CD4-positive, alpha-beta T cell treated with Interleukin-1 beta for 1 hour (primary cell): ENCODE measurements around the gene EHMT1.

Experiments
- DNase-seq, 2 donors: peaks; one replicate each; pipeline ENCODE4 v3.0.0-alpha.2; 2020 to 2022

Gene EHMT1

DNA sequence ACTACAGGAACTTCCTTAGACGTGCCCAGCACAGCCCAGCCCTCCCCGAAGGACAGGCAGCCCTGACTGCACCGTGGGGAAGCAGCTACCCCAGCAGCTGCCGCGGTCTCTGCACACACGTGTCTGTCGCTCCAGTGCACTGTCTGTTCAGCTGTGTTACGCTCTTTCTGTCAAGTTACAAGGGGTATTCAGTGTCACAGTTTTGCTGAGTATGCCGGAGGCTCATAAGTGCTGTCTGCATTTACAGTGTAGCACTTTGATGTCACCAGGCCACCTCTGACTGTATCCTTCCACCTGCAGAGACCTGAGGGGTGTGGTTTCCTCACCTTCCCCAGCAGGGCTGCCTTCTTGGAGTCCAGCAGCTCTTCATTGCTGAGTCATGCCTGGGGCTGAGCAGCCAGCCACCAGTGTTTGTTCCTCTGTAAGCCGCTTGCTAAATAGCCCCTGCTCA lies 126.8 kb downstream of the EHMT1 start:
- DNase-seq: peak; percentile 6 to 60

GRCh38 chr9:137748311-137748710 lies 129.5 kb downstream of the EHMT1 start:
- no peak for DNase-seq

DNA sequence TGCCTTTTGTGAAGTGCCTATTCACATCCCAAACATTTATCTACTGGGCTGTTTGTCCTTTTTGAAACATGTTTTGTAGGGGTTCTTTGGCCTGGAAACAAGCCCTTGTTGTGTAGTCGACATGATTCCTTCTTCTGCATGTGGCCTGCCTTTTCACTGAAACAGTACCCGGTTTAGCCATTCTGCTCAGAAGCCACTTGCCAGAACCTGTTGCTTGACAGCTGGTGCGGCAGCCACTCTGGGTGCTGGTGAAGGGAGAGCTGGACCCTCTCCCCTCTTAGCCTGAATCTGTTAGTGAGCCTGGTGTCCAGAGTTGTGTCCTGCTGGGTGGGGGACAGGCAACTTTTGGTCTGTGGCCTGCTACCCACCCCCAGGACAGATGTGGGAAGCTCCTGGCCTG lies 129.9 kb downstream of the EHMT1 start:
- no peak for DNase-seq

- no peak for DNase-seq
Measured at GRCh38 chr9:137749511-137749910, 130.7 kb downstream of the EHMT1 start.

DNA sequence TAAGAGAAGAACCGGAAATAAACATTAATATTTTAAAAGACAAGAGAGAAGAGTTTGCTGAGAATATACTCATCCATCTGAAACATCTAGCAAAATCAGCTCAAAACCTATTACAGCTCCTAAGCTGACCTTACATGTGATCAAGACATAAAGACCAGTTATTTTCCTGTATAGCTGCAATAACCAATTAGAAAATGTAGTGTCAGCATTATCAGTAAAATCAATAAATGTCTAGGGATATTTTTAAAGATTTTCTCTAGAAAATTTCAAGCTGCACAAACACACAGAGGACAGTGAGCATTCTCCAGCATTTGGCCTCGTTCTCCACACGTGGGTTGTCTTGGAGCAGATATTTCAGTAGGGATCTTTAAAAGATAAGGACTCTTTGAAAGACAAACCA lies 131.2 kb downstream of the EHMT1 start:
- no peak for DNase-seq

GRCh38 chr9:137750566-137750965 lies 131.8 kb downstream of the EHMT1 start:
- no peak for DNase-seq

- DNase-seq: no peak
Measured at GRCh38 chr9:137751616-137752015, 132.8 kb downstream of the EHMT1 start.

DNA sequence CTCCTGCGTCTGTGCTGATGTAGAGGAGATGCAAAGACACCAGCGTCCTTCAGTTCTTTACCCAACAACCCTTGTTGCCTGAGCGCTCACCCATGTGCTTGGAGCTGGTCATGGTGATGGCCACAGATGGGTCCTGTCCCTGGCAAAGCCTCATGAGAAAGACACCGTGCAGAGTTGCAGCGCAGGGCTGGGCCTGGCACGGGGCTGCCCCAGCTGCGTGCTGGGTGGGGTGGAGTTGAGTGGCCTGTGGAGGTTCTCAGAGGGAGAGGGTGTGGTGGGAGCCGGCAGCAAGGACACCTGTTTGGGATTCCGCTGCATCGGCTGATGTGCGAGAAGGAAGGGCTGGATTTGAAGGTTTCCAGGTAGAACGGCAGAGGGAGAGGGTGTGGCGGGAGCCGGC lies 133.6 kb downstream of the EHMT1 start:
- DNase-seq: no peak

DNA sequence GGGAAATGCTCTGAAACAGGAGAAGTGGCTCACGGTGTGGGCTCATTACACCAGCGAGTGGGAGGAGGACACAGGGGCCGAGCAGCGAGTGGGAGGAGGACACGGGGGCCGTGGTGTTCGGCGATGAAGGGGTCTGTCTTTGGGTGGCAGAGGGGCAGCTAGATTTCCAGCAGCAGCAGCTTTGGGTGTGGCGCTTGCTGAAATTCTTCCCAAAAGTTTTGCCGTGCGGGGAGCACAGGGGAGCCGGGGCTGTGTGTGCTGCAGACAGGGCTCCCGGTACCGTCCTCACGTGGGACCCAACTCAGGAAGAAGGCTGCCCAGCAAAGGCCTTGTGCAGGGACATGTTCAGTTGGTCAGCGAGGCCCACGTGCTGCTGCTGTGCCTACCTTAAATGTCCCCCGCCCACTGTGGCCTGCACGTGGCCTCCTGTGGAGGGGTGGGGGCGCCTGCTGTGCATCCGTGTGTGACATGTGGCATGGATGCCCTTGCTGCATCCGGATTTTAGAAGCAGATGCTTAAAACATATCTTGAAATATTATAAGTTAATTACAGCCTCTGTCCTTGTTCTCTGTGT lies 134.5 kb downstream of the EHMT1 start:
- no peak for DNase-seq

DNA sequence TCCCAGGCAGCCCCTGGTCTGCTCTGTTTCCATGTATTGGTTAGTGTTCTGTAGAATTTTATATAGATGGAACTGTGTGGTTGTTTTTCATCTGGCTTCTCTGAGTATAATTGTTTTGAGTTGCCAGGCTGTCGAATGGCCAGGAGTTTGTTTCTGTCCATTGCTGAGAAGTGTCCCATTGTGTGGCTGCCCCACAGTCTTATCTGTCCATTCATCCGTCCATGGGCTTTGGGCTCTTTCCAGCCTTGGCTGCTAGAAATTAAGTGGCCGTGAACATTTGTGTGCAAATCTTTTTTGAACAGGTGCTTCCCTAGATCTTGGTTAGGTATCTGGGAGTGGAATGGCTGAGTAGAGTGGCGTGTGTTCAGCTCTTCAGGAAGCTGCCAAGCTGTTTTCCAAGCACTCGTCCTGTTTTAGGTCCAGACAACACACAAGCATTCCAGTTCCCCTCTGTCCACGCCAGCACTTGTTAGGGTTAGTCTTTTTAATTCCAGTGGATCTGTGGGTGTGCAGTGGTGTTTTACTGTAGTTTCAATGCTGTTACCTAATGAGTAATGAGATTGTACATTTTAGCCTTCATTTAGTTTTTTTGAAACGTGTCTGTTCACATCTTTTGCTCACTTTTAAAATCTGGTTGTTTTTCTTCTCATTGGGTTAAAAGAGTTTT lies 136.6 kb downstream of the EHMT1 start:
- DNase-seq: no peak

DNA sequence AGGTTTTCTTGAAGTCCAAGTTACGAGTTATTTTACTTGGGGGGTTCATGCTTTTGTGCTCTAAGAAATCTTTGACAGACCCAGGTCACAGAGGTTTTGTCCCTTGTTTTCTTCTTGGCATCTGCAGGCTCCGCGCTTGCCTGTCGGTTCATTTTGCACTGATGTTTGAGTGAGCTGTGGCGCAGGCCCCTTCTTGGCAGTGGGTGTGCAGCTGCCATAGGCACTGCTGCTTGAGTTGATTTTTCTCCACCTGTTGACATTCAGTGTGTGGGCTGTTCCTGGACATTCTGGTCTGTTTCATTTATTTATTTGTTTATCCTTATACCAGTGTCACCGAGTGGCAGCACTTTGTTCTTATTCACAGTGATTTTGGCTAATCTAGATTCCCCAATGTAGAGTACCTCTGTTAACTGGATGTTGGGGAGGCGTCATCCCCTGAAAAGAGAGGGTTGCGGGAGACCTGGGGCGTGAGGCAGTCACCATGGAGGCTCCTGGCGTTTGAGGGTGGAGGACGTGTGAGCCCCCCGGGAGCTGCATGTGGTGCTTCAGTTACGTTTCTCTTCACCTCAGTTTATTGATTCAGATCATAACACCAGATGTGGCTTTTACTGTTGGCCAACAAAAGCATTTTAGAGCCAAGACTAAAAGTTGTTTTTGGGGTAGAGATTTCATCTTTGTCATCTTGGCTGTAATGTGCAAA lies 137.4 kb downstream of the EHMT1 start:
- DNase-seq: no peak

DNA sequence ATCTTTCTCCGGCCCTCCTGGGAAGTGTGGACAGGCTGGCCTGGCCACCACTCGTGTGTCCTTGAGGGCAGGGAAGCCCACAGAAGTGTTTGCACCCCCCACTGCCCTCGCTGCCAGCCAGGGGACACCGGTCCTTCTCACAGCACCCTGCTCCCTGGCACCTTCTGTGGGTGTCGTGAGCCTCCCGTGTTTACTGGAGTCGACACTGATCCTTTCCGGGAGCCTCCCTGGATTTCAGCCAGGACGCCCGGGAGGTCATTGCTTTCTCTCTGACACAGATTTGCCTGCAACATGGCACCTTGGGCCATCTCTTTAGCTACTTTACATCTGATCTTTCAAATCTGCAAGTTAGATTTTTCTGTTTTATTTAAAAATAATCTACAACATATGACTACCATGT lies 138.3 kb downstream of the EHMT1 start:
- DNase-seq: no peak

GRCh38 chr9:137757613-137758029 lies 138.8 kb downstream of the EHMT1 start:
- DNase-seq: peak; percentile 41 to 58

- DNase-seq: no peak
Measured at GRCh38 chr9:137758067-137758466, 139.3 kb downstream of the EHMT1 start.

DNA sequence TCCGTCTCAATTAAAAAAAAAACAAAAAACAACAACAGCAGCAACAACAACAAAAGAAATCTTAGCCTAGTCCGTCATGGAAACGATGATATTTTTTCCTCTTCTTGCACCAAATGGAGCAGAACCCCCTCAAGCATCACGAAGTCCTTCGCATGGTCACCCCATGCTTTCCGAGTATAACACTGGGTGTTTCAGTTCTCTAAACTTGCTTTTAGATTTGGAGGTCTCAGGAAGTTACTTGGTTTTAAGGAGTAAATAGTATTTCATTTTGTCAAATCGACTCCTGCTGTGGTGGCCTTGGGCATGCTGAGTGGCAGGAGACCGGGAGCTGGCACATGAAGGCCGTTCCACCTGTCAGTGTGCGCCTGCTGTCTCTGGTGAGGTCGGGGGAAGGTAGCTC lies 140.3 kb downstream of the EHMT1 start:
- peak in 1 of 2 donors; percentile 39 for DNase-seq

DNA sequence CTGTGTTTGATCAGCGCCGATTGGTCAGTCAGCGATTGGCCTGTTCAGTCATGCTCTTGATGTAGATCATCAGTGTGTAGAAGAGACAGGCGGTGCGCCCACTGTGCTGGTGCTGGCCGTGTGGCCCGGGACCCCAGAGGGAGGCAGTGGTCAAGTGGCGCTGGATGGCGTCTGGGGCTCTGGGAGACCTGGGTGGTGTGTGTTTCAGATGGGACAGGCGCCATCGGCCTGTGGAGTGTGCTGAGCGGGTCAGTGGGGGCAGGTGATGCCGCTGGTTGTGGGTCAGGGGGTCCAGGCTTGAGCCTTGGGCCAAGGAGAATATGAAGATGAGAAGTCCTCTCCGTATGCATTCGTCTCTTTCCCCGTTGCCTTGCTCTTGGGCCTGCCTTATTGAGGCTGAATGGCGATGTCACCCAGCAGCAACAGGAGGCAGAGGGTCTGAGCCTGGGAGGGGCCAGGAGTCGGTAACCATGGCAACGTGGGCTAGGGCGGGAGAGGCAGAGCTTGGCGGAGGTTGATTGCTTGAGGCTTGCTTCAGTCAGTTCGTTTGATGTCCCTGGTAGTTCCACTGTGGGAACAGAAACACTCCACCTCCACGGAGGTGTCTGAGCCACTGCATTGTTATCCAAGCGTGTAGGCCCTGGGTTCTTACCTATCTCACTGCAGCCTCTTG lies 141.0 kb downstream of the EHMT1 start:
- DNase-seq: peak in 1 of 2 donors; percentile 59

DNA sequence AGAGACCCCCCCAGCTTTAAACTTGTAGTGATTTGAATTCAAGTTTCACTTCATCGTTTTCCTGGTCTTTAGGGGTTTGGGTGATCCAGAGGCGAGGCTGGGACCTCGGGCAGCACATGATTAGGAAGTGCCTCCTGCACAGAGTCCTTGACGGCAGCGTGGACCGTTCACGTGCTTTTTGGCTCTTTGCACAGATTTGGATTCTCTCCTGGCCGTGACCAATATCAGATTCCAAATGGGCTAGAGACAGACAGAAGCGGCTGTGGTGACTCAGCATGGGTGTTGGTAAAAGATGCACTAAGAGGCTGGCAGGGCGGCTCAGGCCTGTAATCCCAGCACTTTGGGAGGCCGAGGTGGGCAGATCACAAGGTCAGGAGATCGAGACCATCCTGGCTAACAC lies 141.6 kb downstream of the EHMT1 start:
- no peak for DNase-seq

DNA sequence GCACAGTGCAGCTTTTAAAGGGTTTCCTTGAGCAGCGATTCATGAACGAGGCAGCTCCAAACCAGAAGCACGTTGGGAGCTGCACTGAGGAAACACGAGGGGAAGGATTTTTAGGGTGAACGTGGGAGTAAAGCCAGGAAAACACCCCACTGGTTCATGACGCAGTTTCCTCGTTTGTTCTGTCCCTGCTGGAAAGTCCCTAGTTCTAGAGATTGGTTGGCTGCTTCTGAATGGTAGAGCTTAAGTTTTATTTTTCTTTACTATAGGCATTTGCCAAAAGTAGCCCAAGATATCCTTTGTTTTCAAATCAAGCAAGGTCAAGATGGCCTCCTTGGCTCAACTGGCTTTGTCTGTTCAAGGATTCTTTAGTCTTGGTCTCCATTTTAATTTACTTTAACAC lies 142.2 kb downstream of the EHMT1 start:
- DNase-seq: peak; percentile 36 to 45

GRCh38 chr9:137761793-137762192 lies 143.0 kb downstream of the EHMT1 start:
- no peak for DNase-seq

DNA sequence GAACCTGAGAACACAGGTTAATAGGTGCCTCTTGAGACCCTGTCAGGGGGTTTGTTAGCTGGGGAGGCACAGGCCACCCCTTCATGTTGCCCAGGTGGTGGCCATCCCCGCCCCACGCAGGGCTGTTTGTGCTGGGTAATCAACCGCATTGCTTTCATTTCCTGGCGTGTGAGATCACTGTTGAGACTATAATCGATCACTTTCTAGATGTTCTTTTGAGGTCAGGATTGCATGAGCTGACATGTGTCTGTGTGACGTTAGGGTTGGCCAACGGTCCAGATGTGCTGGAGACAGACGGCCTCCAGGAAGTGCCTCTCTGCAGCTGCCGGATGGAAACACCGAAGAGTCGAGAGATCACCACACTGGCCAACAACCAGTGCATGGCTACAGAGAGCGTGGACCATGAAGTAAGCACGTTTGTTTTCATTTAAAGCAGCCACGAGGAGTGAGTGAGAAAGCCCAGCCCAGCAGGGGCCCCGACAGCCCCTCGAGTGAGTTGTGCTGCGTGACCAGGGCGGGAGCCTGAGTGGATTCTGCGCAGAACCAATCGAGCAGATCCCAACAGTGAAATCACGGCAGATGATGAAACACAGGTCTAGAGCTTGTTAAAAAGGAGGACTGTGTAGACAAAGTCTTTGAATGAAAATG lies 143.7 kb downstream of the EHMT1 start:
- DNase-seq: peak; percentile 4 to 49

DNA sequence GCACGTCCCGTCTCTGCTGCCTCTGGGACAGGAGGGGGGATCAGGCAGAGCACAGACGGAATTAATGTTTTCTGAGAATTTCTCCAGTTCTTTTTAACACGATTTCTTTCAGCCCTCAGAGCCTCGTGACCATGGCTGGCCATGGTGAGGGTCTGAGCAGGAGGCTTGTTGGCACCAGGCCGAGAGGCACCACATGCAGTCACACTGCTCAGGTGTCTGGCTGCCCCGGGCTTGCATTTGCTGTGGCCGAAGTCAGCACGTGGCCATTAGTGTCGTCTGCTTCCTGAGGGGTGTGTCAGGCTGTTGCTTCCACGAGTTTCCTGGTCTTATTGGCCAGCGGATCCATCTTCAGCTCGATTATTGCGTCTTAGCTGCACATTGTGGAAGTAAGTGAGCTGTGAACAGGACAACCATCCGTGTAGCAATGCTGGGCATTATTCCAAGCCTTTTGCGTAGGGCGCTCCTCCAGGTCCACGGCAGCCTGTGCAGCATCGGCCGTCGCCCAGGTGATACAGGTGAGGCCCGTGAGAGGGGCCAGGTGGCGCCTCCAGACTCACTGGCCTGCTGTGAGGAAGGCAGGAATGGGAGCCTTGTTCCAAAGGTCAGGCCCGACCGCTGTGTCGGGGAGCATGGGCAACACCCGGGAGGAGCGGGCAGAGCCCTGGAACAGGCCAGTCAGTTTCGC lies 144.6 kb downstream of the EHMT1 start:
- no peak for DNase-seq

- no peak for DNase-seq
Measured at GRCh38 chr9:137764171-137764671, 145.4 kb downstream of the EHMT1 start.
